HEK293 (cell line): Measurements from ENCODE around the gene MAN1B1.
A peak's percentile ranks its signal among the peaks of the same experiment; 100 is the strongest.

Source experiments
- BCL11B ChIP-seq: fragments of 450-650 bp; formaldehyde crosslinking; IDR thresholded peaks from 2 replicates; pipeline ENCODE4 v1.5.1; 2016; ENCODE audit warnings: low read depth, missing biosample characterization, missing genetic modification characterization
- KLF16 ChIP-seq: fragments of 450-650 bp; formaldehyde crosslinking; IDR thresholded peaks from 2 replicates; pipeline ENCODE4 v1.5.1; 2017; ENCODE audit warnings: missing biosample characterization, missing genetic modification characterization
- SETDB1 ChIP-seq: IDR thresholded peaks from one replicate; pipeline ENCODE4 v1.6.1; 2017; ENCODE audit warnings: mild to moderate bottlenecking, low read length, moderate library complexity, mixed read lengths; ENCODE audit not compliant: insufficient read length
- SP3 ChIP-seq: fragments of 450-650 bp; formaldehyde crosslinking; IDR thresholded peaks from 2 replicates; pipeline ENCODE4 v1.5.1; 2016; ENCODE audit warnings: missing biosample characterization, missing genetic modification characterization
- SP7 ChIP-seq: fragments of 450-650 bp; formaldehyde crosslinking; IDR thresholded peaks from 2 replicates; pipeline ENCODE4 v1.5.1; 2016; ENCODE audit warnings: missing biosample characterization, missing genetic modification characterization
- ZEB2 ChIP-seq: fragments of 450-650 bp; formaldehyde crosslinking; IDR thresholded peaks from 2 replicates; pipeline ENCODE4 v1.5.1; 2016; ENCODE audit warnings: missing biosample characterization, missing genetic modification characterization
- ZFHX2 ChIP-seq: fragments of 450-650 bp; formaldehyde crosslinking; conservative IDR thresholded peaks from 2 replicates; pipeline ENCODE4 v1.5.1; 2016; ENCODE audit warnings: missing biosample characterization, missing genetic modification characterization
- ZFP69B ChIP-seq: fragments of 450-650 bp; formaldehyde crosslinking; IDR thresholded peaks from 2 replicates; pipeline ENCODE4 v1.5.1; 2016; ENCODE audit warnings: missing biosample characterization, missing genetic modification characterization
- ZNF174 ChIP-seq: fragments of 450-650 bp; formaldehyde crosslinking; IDR thresholded peaks from 2 replicates; pipeline ENCODE4 v1.5.0; 2017; ENCODE audit warnings: missing biosample characterization, mild to moderate bottlenecking, missing genetic modification characterization
- ZNF2 ChIP-seq: fragments of 450-650 bp; formaldehyde crosslinking; IDR thresholded peaks from 2 replicates; pipeline ENCODE4 v1.5.1; 2016; ENCODE audit warnings: missing biosample characterization, missing genetic modification characterization
- ZNF24 ChIP-seq: fragments of 450-650 bp; formaldehyde crosslinking; IDR thresholded peaks from 2 replicates; pipeline ENCODE4 v1.5.1; 2016; ENCODE audit warnings: missing biosample characterization, missing genetic modification characterization
- ZNF324 ChIP-seq: fragments of 450-650 bp; formaldehyde crosslinking; IDR thresholded peaks from 2 replicates; pipeline ENCODE4 v1.5.1; 2016; ENCODE audit warnings: missing biosample characterization, missing genetic modification characterization
- ZNF37A ChIP-seq: fragments of 450-650 bp; IDR thresholded peaks from 2 replicates; pipeline ENCODE4 v1.5.1; 2018; ENCODE audit warnings: missing biosample characterization, missing genetic modification characterization
- ZNF510 ChIP-seq: fragments of 450-650 bp; formaldehyde crosslinking; IDR thresholded peaks from 2 replicates; pipeline ENCODE4 v1.5.1; 2018; ENCODE audit warnings: mild to moderate bottlenecking, missing genetic modification characterization, missing biosample characterization; ENCODE audit not compliant: insufficient replicate concordance
- ZNF600 ChIP-seq: fragments of 450-650 bp; formaldehyde crosslinking; IDR thresholded peaks from 2 replicates; pipeline ENCODE4 v1.5.1; 2016; ENCODE audit warnings: missing biosample characterization, missing genetic modification characterization
- ZNF629 ChIP-seq: fragments of 450-650 bp; formaldehyde crosslinking; IDR thresholded peaks from 2 replicates; pipeline ENCODE4 v1.5.1; 2017; ENCODE audit warnings: missing biosample characterization, missing genetic modification characterization
- ZNF76 ChIP-seq: fragments of 450-650 bp; formaldehyde crosslinking; IDR thresholded peaks from 2 replicates; pipeline ENCODE4; 2016; ENCODE audit warnings: low read depth, missing biosample characterization, missing genetic modification characterization, borderline replicate concordance
- ZNF785 ChIP-seq: fragments of 450-650 bp; formaldehyde crosslinking; IDR thresholded peaks from 2 replicates; pipeline ENCODE4 v1.5.1; 2016; ENCODE audit warnings: missing biosample characterization, missing genetic modification characterization
- ZNF843 ChIP-seq: fragments of 450-650 bp; formaldehyde crosslinking; IDR thresholded peaks from 2 replicates; pipeline ENCODE4 v1.5.1; 2016; ENCODE audit warnings: missing biosample characterization, missing genetic modification characterization
- TF ChIP-seq, protein P1 (sequence below): fragments of 450-650 bp; formaldehyde crosslinking; IDR thresholded peaks from 2 replicates; pipeline ENCODE4 v1.5.1; 2016; ENCODE audit warnings: missing biosample characterization, missing genetic modification characterization, borderline replicate concordance
- TF ChIP-seq, protein P2 (sequence below): fragments of 450-650 bp; formaldehyde crosslinking; IDR thresholded peaks from 2 replicates; pipeline ENCODE4 v1.5.1; 2016; ENCODE audit warnings: missing biosample characterization, missing genetic modification characterization
- TF ChIP-seq, protein P3 (sequence below): fragments of 450-650 bp; IDR thresholded peaks from 2 replicates; pipeline ENCODE4 v1.5.1; 2018; ENCODE audit warnings: missing biosample characterization, mild to moderate bottlenecking, missing genetic modification characterization
- TF ChIP-seq, protein P4 (sequence below): fragments of 450-650 bp; formaldehyde crosslinking; IDR thresholded peaks from 2 replicates; pipeline ENCODE4 v1.5.1; 2016; ENCODE audit warnings: missing biosample characterization, missing genetic modification characterization, borderline replicate concordance
- TF ChIP-seq, protein P5 (sequence below): IDR thresholded peaks from 2 replicates; pipeline ENCODE4 v1.6.1; 2011; ENCODE audit warnings: mild to moderate bottlenecking, low read depth, low read length, borderline replicate concordance
- TF ChIP-seq, protein P6 (sequence below): fragments of 450-650 bp; formaldehyde crosslinking; IDR thresholded peaks from 2 replicates; pipeline ENCODE4 v1.5.1; 2016; ENCODE audit warnings: missing biosample characterization, missing genetic modification characterization

Gene MAN1B1

DNA sequence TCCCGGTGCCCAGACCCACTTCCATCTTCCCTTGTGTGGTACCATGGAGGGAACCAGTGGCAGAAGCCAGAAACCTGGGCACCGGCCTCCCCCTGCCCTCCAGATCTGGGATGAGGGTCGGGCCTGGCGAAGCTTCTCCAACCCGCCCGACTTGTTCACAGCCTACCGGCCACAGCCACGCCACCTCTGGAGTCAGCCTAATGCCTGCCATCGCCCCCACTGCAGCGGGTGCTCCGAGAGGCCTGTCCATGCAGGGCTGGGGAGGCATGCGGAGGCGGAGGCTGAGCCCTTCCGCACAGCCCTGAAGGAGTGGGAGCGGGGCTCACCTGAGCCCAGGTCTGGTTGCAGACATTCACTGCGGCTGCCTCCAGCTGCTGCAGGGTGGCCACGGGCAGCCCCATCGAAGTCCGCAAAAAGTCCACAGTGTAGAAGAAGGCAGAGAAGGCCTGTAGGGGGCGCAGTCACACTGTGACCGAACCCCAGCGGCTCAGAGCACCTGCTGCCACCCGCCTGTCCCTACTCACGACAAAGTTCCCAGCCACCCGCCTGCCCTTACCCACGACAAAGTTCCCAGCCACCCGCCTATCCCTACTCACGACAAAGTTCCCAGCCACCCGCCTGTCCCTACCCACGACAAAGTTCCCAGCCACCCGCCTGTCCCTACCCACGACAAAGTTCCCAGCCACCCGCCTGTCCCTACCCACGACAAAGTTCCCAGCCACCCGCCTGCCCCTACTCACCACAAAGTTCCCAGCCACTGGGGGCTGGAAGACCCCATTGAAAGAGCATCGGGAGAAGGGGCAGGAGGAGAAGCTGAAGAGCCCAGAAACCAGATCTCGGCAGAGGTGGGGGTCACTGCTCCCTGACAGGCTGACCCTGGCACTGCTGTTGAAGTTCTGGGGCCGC, 37.0 kb upstream of the MAN1B1 start (continued):
- TF ChIP-seq, protein P1, sequence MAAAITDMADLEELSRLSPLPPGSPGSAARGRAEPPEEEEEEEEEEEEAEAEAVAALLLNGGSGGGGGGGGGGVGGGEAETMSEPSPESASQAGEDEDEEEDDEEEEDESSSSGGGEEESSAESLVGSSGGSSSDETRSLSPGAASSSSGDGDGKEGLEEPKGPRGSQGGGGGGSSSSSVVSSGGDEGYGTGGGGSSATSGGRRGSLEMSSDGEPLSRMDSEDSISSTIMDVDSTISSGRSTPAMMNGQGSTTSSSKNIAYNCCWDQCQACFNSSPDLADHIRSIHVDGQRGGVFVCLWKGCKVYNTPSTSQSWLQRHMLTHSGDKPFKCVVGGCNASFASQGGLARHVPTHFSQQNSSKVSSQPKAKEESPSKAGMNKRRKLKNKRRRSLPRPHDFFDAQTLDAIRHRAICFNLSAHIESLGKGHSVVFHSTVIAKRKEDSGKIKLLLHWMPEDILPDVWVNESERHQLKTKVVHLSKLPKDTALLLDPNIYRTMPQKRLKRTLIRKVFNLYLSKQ (tag by site-specific recombination): no peak
- TF ChIP-seq ZNF76 (tag by site-specific recombination) (no peak), ZFHX2 (tag by site-specific recombination) (0 out of 2 replicates have a peak, but pooled peaks have one; percentile 23), ZNF174 (tag by site-specific recombination) (no peak), ZNF600 (tag by site-specific recombination) (peak; percentile 20; the same call in 1 of the 2 replicates), ZNF24 (tag by site-specific recombination) (no peak), ZNF843 (tag by site-specific recombination) (no peak), ZNF324 (no peak), ZNF785 (tag by site-specific recombination) (no peak), BCL11B (tag by site-specific recombination) (0 out of 2 replicates have a peak, but pooled peaks have one; percentile 57), SETDB1 (no peak), ZEB2 (tag by site-specific recombination) (no peak), ZNF629 (tag by site-specific recombination) (no peak), SP7 (tag by site-specific recombination) (no peak), KLF16 (tag by site-specific recombination) (no peak), ZNF2 (tag by site-specific recombination) (peak; percentile 33; the same call in 1 of the 2 replicates), SP3 (tag by site-specific recombination) (no peak), ZFP69B (tag by site-specific recombination) (no peak), ZNF37A (tag by site-specific recombination) (no peak), ZNF510 (tag by site-specific recombination) (no peak)
- TF ChIP-seq, protein P2, sequence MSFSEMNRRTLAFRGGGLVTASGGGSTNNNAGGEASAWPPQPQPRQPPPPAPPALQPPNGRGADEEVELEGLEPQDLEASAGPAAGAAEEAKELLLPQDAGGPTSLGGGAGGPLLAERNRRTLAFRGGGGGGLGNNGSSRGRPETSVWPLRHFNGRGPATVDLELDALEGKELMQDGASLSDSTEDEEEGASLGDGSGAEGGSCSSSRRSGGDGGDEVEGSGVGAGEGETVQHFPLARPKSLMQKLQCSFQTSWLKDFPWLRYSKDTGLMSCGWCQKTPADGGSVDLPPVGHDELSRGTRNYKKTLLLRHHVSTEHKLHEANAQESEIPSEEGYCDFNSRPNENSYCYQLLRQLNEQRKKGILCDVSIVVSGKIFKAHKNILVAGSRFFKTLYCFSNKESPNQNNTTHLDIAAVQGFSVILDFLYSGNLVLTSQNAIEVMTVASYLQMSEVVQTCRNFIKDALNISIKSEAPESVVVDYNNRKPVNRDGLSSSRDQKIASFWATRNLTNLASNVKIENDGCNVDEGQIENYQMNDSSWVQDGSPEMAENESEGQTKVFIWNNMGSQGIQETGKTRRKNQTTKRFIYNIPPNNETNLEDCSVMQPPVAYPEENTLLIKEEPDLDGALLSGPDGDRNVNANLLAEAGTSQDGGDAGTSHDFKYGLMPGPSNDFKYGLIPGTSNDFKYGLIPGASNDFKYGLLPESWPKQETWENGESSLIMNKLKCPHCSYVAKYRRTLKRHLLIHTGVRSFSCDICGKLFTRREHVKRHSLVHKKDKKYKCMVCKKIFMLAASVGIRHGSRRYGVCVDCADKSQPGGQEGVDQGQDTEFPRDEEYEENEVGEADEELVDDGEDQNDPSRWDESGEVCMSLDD: no peak
- TF ChIP-seq, protein P3, sequence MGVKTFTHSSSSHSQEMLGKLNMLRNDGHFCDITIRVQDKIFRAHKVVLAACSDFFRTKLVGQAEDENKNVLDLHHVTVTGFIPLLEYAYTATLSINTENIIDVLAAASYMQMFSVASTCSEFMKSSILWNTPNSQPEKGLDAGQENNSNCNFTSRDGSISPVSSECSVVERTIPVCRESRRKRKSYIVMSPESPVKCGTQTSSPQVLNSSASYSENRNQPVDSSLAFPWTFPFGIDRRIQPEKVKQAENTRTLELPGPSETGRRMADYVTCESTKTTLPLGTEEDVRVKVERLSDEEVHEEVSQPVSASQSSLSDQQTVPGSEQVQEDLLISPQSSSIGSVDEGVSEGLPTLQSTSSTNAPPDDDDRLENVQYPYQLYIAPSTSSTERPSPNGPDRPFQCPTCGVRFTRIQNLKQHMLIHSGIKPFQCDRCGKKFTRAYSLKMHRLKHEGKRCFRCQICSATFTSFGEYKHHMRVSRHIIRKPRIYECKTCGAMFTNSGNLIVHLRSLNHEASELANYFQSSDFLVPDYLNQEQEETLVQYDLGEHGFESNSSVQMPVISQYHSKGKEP (tag by site-specific recombination): no peak
- TF ChIP-seq, protein P4, sequence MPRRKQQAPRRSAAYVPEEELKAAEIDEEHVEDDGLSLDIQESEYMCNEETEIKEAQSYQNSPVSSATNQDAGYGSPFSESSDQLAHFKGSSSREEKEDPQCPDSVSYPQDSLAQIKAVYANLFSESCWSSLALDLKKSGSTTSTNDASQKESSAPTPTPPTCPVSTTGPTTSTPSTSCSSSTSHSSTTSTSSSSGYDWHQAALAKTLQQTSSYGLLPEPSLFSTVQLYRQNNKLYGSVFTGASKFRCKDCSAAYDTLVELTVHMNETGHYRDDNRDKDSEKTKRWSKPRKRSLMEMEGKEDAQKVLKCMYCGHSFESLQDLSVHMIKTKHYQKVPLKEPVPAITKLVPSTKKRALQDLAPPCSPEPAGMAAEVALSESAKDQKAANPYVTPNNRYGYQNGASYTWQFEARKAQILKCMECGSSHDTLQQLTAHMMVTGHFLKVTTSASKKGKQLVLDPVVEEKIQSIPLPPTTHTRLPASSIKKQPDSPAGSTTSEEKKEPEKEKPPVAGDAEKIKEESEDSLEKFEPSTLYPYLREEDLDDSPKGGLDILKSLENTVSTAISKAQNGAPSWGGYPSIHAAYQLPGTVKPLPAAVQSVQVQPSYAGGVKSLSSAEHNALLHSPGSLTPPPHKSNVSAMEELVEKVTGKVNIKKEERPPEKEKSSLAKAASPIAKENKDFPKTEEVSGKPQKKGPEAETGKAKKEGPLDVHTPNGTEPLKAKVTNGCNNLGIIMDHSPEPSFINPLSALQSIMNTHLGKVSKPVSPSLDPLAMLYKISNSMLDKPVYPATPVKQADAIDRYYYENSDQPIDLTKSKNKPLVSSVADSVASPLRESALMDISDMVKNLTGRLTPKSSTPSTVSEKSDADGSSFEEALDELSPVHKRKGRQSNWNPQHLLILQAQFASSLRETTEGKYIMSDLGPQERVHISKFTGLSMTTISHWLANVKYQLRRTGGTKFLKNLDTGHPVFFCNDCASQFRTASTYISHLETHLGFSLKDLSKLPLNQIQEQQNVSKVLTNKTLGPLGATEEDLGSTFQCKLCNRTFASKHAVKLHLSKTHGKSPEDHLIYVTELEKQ (tag by site-specific recombination): no peak
- TF ChIP-seq, protein P5, sequence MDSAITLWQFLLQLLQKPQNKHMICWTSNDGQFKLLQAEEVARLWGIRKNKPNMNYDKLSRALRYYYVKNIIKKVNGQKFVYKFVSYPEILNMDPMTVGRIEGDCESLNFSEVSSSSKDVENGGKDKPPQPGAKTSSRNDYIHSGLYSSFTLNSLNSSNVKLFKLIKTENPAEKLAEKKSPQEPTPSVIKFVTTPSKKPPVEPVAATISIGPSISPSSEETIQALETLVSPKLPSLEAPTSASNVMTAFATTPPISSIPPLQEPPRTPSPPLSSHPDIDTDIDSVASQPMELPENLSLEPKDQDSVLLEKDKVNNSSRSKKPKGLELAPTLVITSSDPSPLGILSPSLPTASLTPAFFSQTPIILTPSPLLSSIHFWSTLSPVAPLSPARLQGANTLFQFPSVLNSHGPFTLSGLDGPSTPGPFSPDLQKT: no peak
- TF ChIP-seq, protein P6, sequence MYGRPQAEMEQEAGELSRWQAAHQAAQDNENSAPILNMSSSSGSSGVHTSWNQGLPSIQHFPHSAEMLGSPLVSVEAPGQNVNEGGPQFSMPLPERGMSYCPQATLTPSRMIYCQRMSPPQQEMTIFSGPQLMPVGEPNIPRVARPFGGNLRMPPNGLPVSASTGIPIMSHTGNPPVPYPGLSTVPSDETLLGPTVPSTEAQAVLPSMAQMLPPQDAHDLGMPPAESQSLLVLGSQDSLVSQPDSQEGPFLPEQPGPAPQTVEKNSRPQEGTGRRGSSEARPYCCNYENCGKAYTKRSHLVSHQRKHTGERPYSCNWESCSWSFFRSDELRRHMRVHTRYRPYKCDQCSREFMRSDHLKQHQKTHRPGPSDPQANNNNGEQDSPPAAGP (tag by site-specific recombination): no peak
